H1 (cell line): ENCODE results near the gene NR2F2. TPM values are rescaled to one million over a fixed set of nuclear protein-coding genes. Genes with fewer than 3 reads are reported as not detected.

Experiments
- CTCF ChIA-PET: fragments of 300-600 bp; sonication (Branson Sonifier 250); formaldehyde crosslinking; loops from one replicate; lab custom pipeline; 2021; ENCODE audit not compliant: partially characterized antibody; lab: Charles Lee
- POLR2A ChIA-PET: fragments of 300-600 bp; sonication (Branson Sonifier 250); formaldehyde crosslinking; loops from one replicate; lab custom pipeline; 2021; ENCODE audit warnings: inconsistent platforms; ENCODE audit not compliant: partially characterized antibody; lab: Charles Lee
- DNase-seq, 2 experiments: peaks; one replicate each; pipeline versions ENCODE4 v3.0.0 to v3.0.0-alpha.2; 2010 to 2022; ENCODE audit warnings: low spot score in 2 of 2, low read depth in 1 of 2, mixed read lengths in 1 of 2
- FAIRE-seq: peaks from 2 replicates; lab custom pipeline; 2011; peaks lifted over from hg19 to GRCh38; lab: Jason Lieb, UNC
- H2AFZ ChIP-seq: 2 replicates; pipeline ENCODE4 v1.8.1; 2012; ENCODE audit warnings: low read length, inconsistent platforms
- H2AK5ac ChIP-seq: 2 replicates; pipeline ENCODE4 v1.6.1; 2013; ENCODE audit warnings: low read depth, low read length
- H2BK120ac ChIP-seq: replicated peaks from 2 replicates; pipeline ENCODE3; 2013; ENCODE audit warnings: low read depth, low read length, inconsistent platforms
- H2BK12ac ChIP-seq: 2 replicates; pipeline ENCODE4 v1.6.1; 2013; ENCODE audit warnings: low read depth, low read length
- H2BK15ac ChIP-seq: 2 replicates; pipeline ENCODE4 v1.6.1; 2013; ENCODE audit warnings: low read length
- H2BK20ac ChIP-seq: 2 replicates; pipeline ENCODE4 v1.6.1; 2013; ENCODE audit warnings: low read length
- H2BK5ac ChIP-seq: 2 replicates; pipeline ENCODE4 v1.6.1; 2013; ENCODE audit warnings: low read depth, low read length
- H3K14ac ChIP-seq: 2 replicates; pipeline ENCODE4 v1.6.1; 2013; ENCODE audit warnings: inconsistent platforms; ENCODE audit not compliant: insufficient read length
- H3K18ac ChIP-seq: 2 replicates; pipeline ENCODE4 v1.6.1; 2013; ENCODE audit warnings: low read length; ENCODE audit errors: extremely low read depth
- H3K23ac ChIP-seq: 2 replicates; pipeline ENCODE4 v1.6.1; 2013; ENCODE audit warnings: inconsistent platforms; ENCODE audit not compliant: insufficient read length
- H3K23me2 ChIP-seq: 2 replicates; pipeline ENCODE4 v1.6.1; 2013; ENCODE audit warnings: low read depth, low read length
- H3K27ac ChIP-seq: 2 replicates; pipeline ENCODE4 v1.6.1; 2011; ENCODE audit warnings: low read depth, low read length, inconsistent platforms
- H3K27me3 ChIP-seq, 4 experiments: replicated peaks in 1 of 4; 1 replicate in 1 of 4; 2 replicates in 3 of 4; pipeline versions ENCODE4 v1.6.1 to v1.8.1; 2011 to 2013; ENCODE audit warnings: low read length in 3 of 4, mild to moderate bottlenecking in 3 of 4, inconsistent platforms in 2 of 4, mixed read lengths in 2 of 4, moderate library complexity in 1 of 4; ENCODE audit not compliant: control insufficient read depth in 3 of 4, insufficient read depth in 3 of 4; ENCODE audit errors: extremely low read depth in 1 of 4
- H3K36me3 ChIP-seq, 4 experiments: 2 replicates each; pipeline versions ENCODE4 v1.6.1 to v1.8.1; 2011 to 2013; ENCODE audit warnings: mild to moderate bottlenecking in 4 of 4, low read length in 3 of 4, moderate library complexity in 2 of 4, control low read depth in 1 of 4, inconsistent platforms in 1 of 4; ENCODE audit not compliant: insufficient read depth in 4 of 4, control insufficient read depth in 2 of 4
- H3K4ac ChIP-seq: replicated peaks from 2 replicates; pipeline ENCODE3; 2013; ENCODE audit warnings: low read length, low read depth, mixed read lengths, inconsistent platforms; ENCODE audit not compliant: insufficient read length
- H3K4me1 ChIP-seq, 4 experiments: replicated peaks in 1 of 4; 1 replicate in 1 of 4; 2 replicates in 3 of 4; pipeline versions ENCODE4 v1.6.1 to v1.8.1; 2011 to 2013; ENCODE audit warnings: low read length in 3 of 4, inconsistent platforms in 2 of 4, mixed read lengths in 1 of 4; ENCODE audit not compliant: insufficient read depth in 4 of 4, control insufficient read depth in 3 of 4
- H3K4me2 ChIP-seq, 2 experiments: 2 replicates each; pipeline versions ENCODE4 v1.6.1 to v1.8.1; 2011 to 2013; ENCODE audit warnings: low read depth in 2 of 2, low read length in 2 of 2, control low read depth in 1 of 2, inconsistent platforms in 1 of 2, mild to moderate bottlenecking in 1 of 2; ENCODE audit not compliant: insufficient read depth in 1 of 2
- H3K4me3 ChIP-seq, 4 experiments: fragments of 200-600, 300-600 bp in 1 of 4; sonication (generic), shearing (Covaris generic), sonication (Bioruptor Twin) in 1 of 4; 2 replicates each; pipeline versions ENCODE4 v1.5.1 to v1.8.1; 2011 to 2016; ENCODE audit warnings: low read length in 4 of 4, low read depth in 3 of 4, control low read depth in 2 of 4, inconsistent platforms in 2 of 4, mild to moderate bottlenecking in 2 of 4, mixed read lengths in 1 of 4, moderate library complexity in 1 of 4; ENCODE audit not compliant: insufficient read depth in 2 of 4; ENCODE audit errors: extremely low read depth in 1 of 4
- H3K56ac ChIP-seq: replicated peaks from 2 replicates; pipeline ENCODE3; 2013; ENCODE audit warnings: low read depth, mild to moderate bottlenecking, mixed read lengths, low read length, inconsistent platforms; ENCODE audit not compliant: insufficient read length
- H3K79me1 ChIP-seq: 2 replicates; pipeline ENCODE4 v1.6.1; 2013; ENCODE audit warnings: low read depth, low read length, control low read depth
- H3K79me2 ChIP-seq, 2 experiments: 2 replicates each; pipeline versions ENCODE4 v1.6.1 to v1.8.1; 2012 to 2013; ENCODE audit warnings: low read length in 2 of 2, mild to moderate bottlenecking in 2 of 2, inconsistent platforms in 1 of 2; ENCODE audit not compliant: insufficient read depth in 2 of 2, control insufficient read depth in 1 of 2
- H3K9ac ChIP-seq, 4 experiments: replicated peaks in 1 of 4; 1 replicate in 1 of 4; 2 replicates in 3 of 4; pipeline versions ENCODE4 v1.6.1 to v1.8.1; 2011 to 2013; ENCODE audit warnings: low read depth in 3 of 4, low read length in 3 of 4, control low read depth in 2 of 4, mild to moderate bottlenecking in 2 of 4, moderate library complexity in 2 of 4, inconsistent platforms in 1 of 4; ENCODE audit errors: extremely low read depth in 1 of 4
- H3K9me3 ChIP-seq, 2 experiments: 2 replicates each; pipeline versions ENCODE4 v1.6.1 to v1.8.1; 2012 to 2013; ENCODE audit warnings: mild to moderate bottlenecking in 2 of 2, moderate library complexity in 2 of 2, control low read depth in 1 of 2, inconsistent platforms in 1 of 2, low read depth in 1 of 2, low read length in 1 of 2, mixed read lengths in 1 of 2; ENCODE audit not compliant: insufficient read depth in 2 of 2
- H4K20me1 ChIP-seq, 2 experiments: replicated peaks in 1 of 2; 2 replicates each; pipeline versions ENCODE3 to v1.8.1; 2011 to 2013; ENCODE audit warnings: inconsistent platforms in 2 of 2, low read length in 2 of 2, mild to moderate bottlenecking in 1 of 2; ENCODE audit not compliant: insufficient read depth in 2 of 2, control insufficient read depth in 1 of 2
- H4K5ac ChIP-seq: 2 replicates; pipeline ENCODE4 v1.6.1; 2013; ENCODE audit warnings: low read length, low read depth, mixed read lengths, inconsistent platforms; ENCODE audit not compliant: insufficient read length
- H4K8ac ChIP-seq: 2 replicates; pipeline ENCODE4 v1.8.0; 2013; ENCODE audit warnings: mild to moderate bottlenecking, moderate library complexity, low read length, inconsistent platforms; ENCODE audit not compliant: insufficient read depth; ENCODE audit errors: extremely low read depth
- H4K91ac ChIP-seq: replicated peaks from 2 replicates; pipeline ENCODE3; 2013; ENCODE audit warnings: low read length, mixed read lengths, inconsistent platforms; ENCODE audit not compliant: insufficient read length
- ATF3 ChIP-seq: IDR thresholded peaks from 2 replicates; pipeline ENCODE4 v1.6.1; 2011; ENCODE audit warnings: low read depth, mild to moderate bottlenecking, low read length; ENCODE audit not compliant: insufficient read depth
- EGR1 ChIP-seq: IDR thresholded peaks from 2 replicates; pipeline ENCODE4 v1.6.1; 2011; ENCODE audit warnings: low read depth, low read length, borderline replicate concordance
- FOSL1 ChIP-seq: IDR thresholded peaks from 2 replicates; pipeline ENCODE4 v1.6.1; 2011; ENCODE audit warnings: mild to moderate bottlenecking, low read depth, low read length, moderate library complexity; ENCODE audit not compliant: insufficient read depth
- HDAC2 ChIP-seq, 2 experiments: fragments of 300-600 bp in 1 of 2; sonication (generic) in 1 of 2; IDR thresholded peaks; 2 replicates each; pipeline ENCODE4 v1.6.1; 2011 to 2012; ENCODE audit warnings: low read depth in 2 of 2, low read length in 2 of 2, mild to moderate bottlenecking in 2 of 2, moderate library complexity in 2 of 2, borderline replicate concordance in 1 of 2, inconsistent platforms in 1 of 2
- MAFK ChIP-seq: IDR thresholded peaks from 2 replicates; pipeline ENCODE4 v1.6.1; 2012; ENCODE audit warnings: low read depth, mild to moderate bottlenecking, improper control_type of control experiment, low read length
- POLR2AphosphoS5 ChIP-seq: IDR thresholded peaks from 2 replicates; pipeline ENCODE4 v1.6.1; 2011; ENCODE audit warnings: low read depth, low read length
- RAD21 ChIP-seq, 2 experiments: IDR thresholded peaks in 1 of 2; conservative IDR thresholded peaks in 1 of 2; 2 replicates each; pipeline ENCODE4 v1.6.1; 2011; ENCODE audit warnings: low read depth in 2 of 2, low read length in 2 of 2, improper control_type of control experiment in 1 of 2, inconsistent platforms in 1 of 2, mild to moderate bottlenecking in 1 of 2, moderate library complexity in 1 of 2
- RFX5 ChIP-seq: IDR thresholded peaks from 2 replicates; pipeline ENCODE4 v1.6.1; 2011; ENCODE audit warnings: low read depth, low read length, improper control_type of control experiment, borderline replicate concordance
- SIRT6 ChIP-seq: IDR thresholded peaks from one replicate; pipeline ENCODE4 v1.7.1; 2012; ENCODE audit warnings: low read length, inconsistent platforms
- SP4 ChIP-seq: IDR thresholded peaks from 2 replicates; pipeline ENCODE4 v1.6.1; 2012; ENCODE audit warnings: low read length, inconsistent platforms
- SRF ChIP-seq: IDR thresholded peaks from 2 replicates; pipeline ENCODE4 v1.6.1; 2011; ENCODE audit warnings: mild to moderate bottlenecking, low read depth, low read length, moderate library complexity
- WGBS, 2 experiments: shearing (Covaris generic) in 1 of 2; methylation state at CpG; one replicate each; pipeline versions ENCODE4 v1.1.6 to v1.1.7; 2013 to 2015; ENCODE audit warnings: low lambda C conversion rate in 2 of 2, mixed read lengths in 2 of 2, inconsistent platforms in 1 of 2, low coverage in 1 of 2, missing lambda C conversion rate in 1 of 2; ENCODE audit not compliant: insufficient replicate concordance in 2 of 2, insufficient coverage in 1 of 2, insufficient read length in 1 of 2; ENCODE audit errors: extremely low coverage in 1 of 2, missing lambda C conversion rate in 1 of 2; 5-methylcytosine and 5-hydroxymethylcytosine counted together
- polyA plus RNA-seq, 7 experiments: library from polyadenylated mRNA; depleted of rRNA in 3 of 7; stranded (reverse) in 5 of 7; unstranded in 2 of 7; fragments of >200 nt in 5 of 7; fragments of 200-250 nt in 2 of 7; gene quantifications; 1 replicate in 5 of 7; 2 replicates in 1 of 7; 4 replicates in 1 of 7; pipeline versions ENCODE4 v1.2.1 to v1.2.3, GENCODE V29; 2011 to 2013; ENCODE audit warnings: missing spikeins in 2 of 7, mixed read lengths in 2 of 7
- total RNA-seq: library from RNA; stranded (reverse); fragmentation: NEBNext Ultra II Directional; extraction: Animal tissue kit (Norgen Biotek cat#: 25700); gene quantifications from 2 replicates; pipeline ENCODE4 v1.2.1, GENCODE V29; 2021

NR2F2 gene
- total and polyA plus RNA-seq, 2 of the 8 experiments (the other 6 are each of a cell fraction or from before 2014, with no cell fraction given): 0.03 TPM; not detected in 1

GRCh38 chr15:96336108-96336595, 5.7 kb downstream of the NR2F2 start:
- H3K14ac ChIP-seq: no peak overlapping the region
- no peak overlapping the region for H2BK15ac ChIP-seq
- no peak overlapping the region for H3K4ac ChIP-seq
- H3K23ac ChIP-seq: no peak overlapping the region
- CTCF ChIA-PET: interaction anchor here (1.6 to 2.8 kb wide), 5 partner anchors 7 to 1754 kb away, joined by 4 to 24 read pairs (median 7); no protein-coding TSS in a partner anchor
- H2BK120ac ChIP-seq: no peak overlapping the region
- WGBS, 2 experiments: 4% methylated on average over 7 of the region's 7 CpGs; no CpG with 5 or more reads in 1 of the 2 experiments
- H3K4me2 ChIP-seq: peak overlapping the region; percentile 9 to 54; a peak in 3 of 4 replicates
- H4K20me1 ChIP-seq: peaks cover 0 to 19% of the 10 kb centered on the region in 2 experiments
- H3K9ac ChIP-seq: no peak overlapping the region
- H2AK5ac ChIP-seq: no peak overlapping the region
- H4K5ac ChIP-seq: no peak overlapping the region
- H2BK5ac ChIP-seq: 0 out of 2 replicates have a peak overlapping the region, but pooled peaks have one; percentile 10
- no peak overlapping the region for H3K27ac ChIP-seq
- H3K4me1 ChIP-seq: peaks cover 21 to 31% (median 26%) of the 10 kb centered on the region in 4 experiments
- H3K4me3 ChIP-seq: peak overlapping the region in 1 of 4 experiments; percentile 17; a peak in 1 of 8 replicates
- DNase-seq (no peak), FAIRE-seq (no peak)
- POLR2A ChIA-PET: interaction anchor here (1.0 to 2.4 kb wide), 4 partner anchors 9 to 80 kb away, joined by 4 to 6 read pairs (median 4); no protein-coding TSS in a partner anchor
- H3K27me3 ChIP-seq: peaks cover 58 to 92% (median 80%) of the 10 kb centered on the region in 4 experiments
- H4K91ac ChIP-seq: no peak overlapping the region
- no peak overlapping the region for H3K56ac ChIP-seq
- H3K23me2 ChIP-seq: peaks cover 4% of the 10 kb centered on the region; the same call in 1 of the 2 replicates
- no peaks in the 10 kb centered on the region for H3K79me2 ChIP-seq
- peak overlapping the region; percentile 16; the same call in 1 of the 2 replicates for H2BK20ac ChIP-seq
- H4K8ac ChIP-seq: no peak overlapping the region
- H2AFZ ChIP-seq: no peak overlapping the region
- H3K18ac ChIP-seq: no peak overlapping the region
- H3K9me3 ChIP-seq: no peaks in the 10 kb centered on the region; a peak in 1 of 4 replicates
- no peaks in the 10 kb centered on the region for H3K79me1 ChIP-seq
- peaks cover 0 to 3% (median 0%) of the 10 kb centered on the region in 4 experiments; a peak in 1 of 8 replicates for H3K36me3 ChIP-seq
- H2BK12ac ChIP-seq: no peak overlapping the region; the same call in 1 of the 2 replicates
- TF ChIP-seq SIRT6 (no peak), RFX5 (no peak), ATF3 (no peak), FOSL1 (no peak), MAFK (no peak), HDAC2 (IDR thresholded peaks at IDR 0.05; ENCODE audit: borderline replicate concordance in 1 of 2, low read depth in 2 of 2, low read length in 2 of 2) (no peak), SP4 (no peak), RAD21 (IDR thresholded peaks at IDR 0.05 in 1 of 2, conservative IDR thresholded peaks at IDR 0.05 in 1 of 2; ENCODE audit: low read depth in 2 of 2, low read length in 2 of 2) (no peak), EGR1 (no peak), SRF (no peak), POLR2AphosphoS5 (no peak)
